Left ventricle myocardium inferior (tissue), 1 donor: ENCODE measurements around the gene NCKAP5. TPM values are rescaled to one million over a fixed set of nuclear protein-coding genes. Genes with fewer than 3 reads are reported as not detected.

Source experiments
- DNase-seq: peaks from one replicate; pipeline ENCODE4 v3.0.0-alpha.2; 2020
- H3K27ac ChIP-seq: fragments of 200-600 bp; replicated peaks from 2 replicates; pipeline ENCODE4 v1.8.0; 2021
- H3K27me3 ChIP-seq: fragments of 200-600 bp; 2 replicates; pipeline ENCODE4 v1.8.0; 2021; ENCODE audit warnings: low read depth
- H3K36me3 ChIP-seq: fragments of 200-600 bp; 2 replicates; pipeline ENCODE4 v1.8.0; 2021
- H3K4me1 ChIP-seq: fragments of 200-600 bp; 2 replicates; pipeline ENCODE4 v1.8.0; 2021
- H3K4me3 ChIP-seq: fragments of 200-600 bp; 2 replicates; pipeline ENCODE4 v1.8.0; 2021; ENCODE audit warnings: mild to moderate bottlenecking, moderate library complexity
- H3K9me3 ChIP-seq: fragments of 200-600 bp; replicated peaks from 2 replicates; pipeline ENCODE4 v1.8.0; 2021
- CTCF ChIP-seq: fragments of 200-600 bp; IDR thresholded peaks from 2 replicates; pipeline ENCODE4 v1.8.0; 2021; ENCODE audit warnings: antibody characterized with exemption, mild to moderate bottlenecking, borderline replicate concordance
- intact Hi-C: fragments of 100-400 bp; cut with micrococcal nuclease; formaldehyde crosslinking; loops from one replicate; pipeline ENCODE4 v1.11.0; 2022
- total RNA-seq: library from RNA; stranded (reverse); fragmentation: NEBNext Ultra II Directional; extraction: Animal tissue kit (Norgen Biotek cat#: 25700); gene quantifications from one replicate; pipeline ENCODE4 v1.2.1, GENCODE V29; 2021
- donor health status: DM: no; HTN: yes; CAD: no; lungs with severe emphysema.

Gene NCKAP5
- total RNA-seq, 1 donor from 2014 or later, result 6.0 TPM

- Histone ChIP-seq H3K36me3 (peaks cover 5% of the 10 kb centered on the region), H3K4me1 (no peaks in the 10 kb centered on the region), H3K27me3 (no peaks in the 10 kb centered on the region), H3K4me3 (no peak overlapping the region), H3K9me3 (no peaks in the 10 kb centered on the region), H3K27ac (no peak overlapping the region)
- TF ChIP-seq CTCF, result no peak
- no peak for DNase-seq
- intact Hi-C loops, result no loop called here
These were observed 838.7 kb downstream of the NCKAP5 start for GRCh38 chr2:132729522-132729921.

- Histone ChIP-seq H3K4me3 (no peak overlapping the region), H3K36me3 (peaks cover 5% of the 10 kb centered on the region), H3K9me3 (no peaks in the 10 kb centered on the region), H3K4me1 (no peaks in the 10 kb centered on the region), H3K27me3 (no peaks in the 10 kb centered on the region), H3K27ac (no peak overlapping the region)
- no peak for DNase-seq
- intact Hi-C loops, result no loop called here
- no peak for TF ChIP-seq CTCF
These were observed 842.1 kb downstream of the NCKAP5 start for GRCh38 chr2:132726155-132726554.

- intact Hi-C loops, result no loop called here
- TF ChIP-seq CTCF, result no peak
- Histone ChIP-seq H3K36me3 (peaks cover 5% of the 10 kb centered on the region), H3K27me3 (no peaks in the 10 kb centered on the region), H3K27ac (no peak overlapping the region), H3K4me1 (no peaks in the 10 kb centered on the region), H3K9me3 (no peaks in the 10 kb centered on the region), H3K4me3 (no peak overlapping the region)
- no peak for DNase-seq
These were observed 842.5 kb downstream of the NCKAP5 start for GRCh38 chr2:132725748-132726147.

- intact Hi-C loops, result no loop called here
- no peak overlapping the region for H3K4me3 ChIP-seq
These were observed 843.1 kb downstream of the NCKAP5 start for GRCh38 chr2:132725148-132725547.

GRCh38 chr2:132721938-132722337, 846.3 kb downstream of the NCKAP5 start:
- Histone ChIP-seq H3K9me3 (no peaks in the 10 kb centered on the region), H3K4me3 (no peak overlapping the region), H3K27me3 (no peaks in the 10 kb centered on the region), H3K36me3 (no peaks in the 10 kb centered on the region), H3K4me1 (no peaks in the 10 kb centered on the region), H3K27ac (no peak overlapping the region)
- no peak for DNase-seq
- no peak for TF ChIP-seq CTCF
- intact Hi-C loops, result no loop called here

More at GRCh38 chr2:132725148-132725547, 843.1 kb downstream of the NCKAP5 start:
- H3K27ac ChIP-seq, result no peak overlapping the region
- no peaks in the 10 kb centered on the region for H3K4me1 ChIP-seq
- no peaks in the 10 kb centered on the region for H3K27me3 ChIP-seq
- TF ChIP-seq CTCF, result no peak
- H3K9me3 ChIP-seq, result no peaks in the 10 kb centered on the region
- no peaks in the 10 kb centered on the region for H3K36me3 ChIP-seq
- no peak for DNase-seq

- Histone ChIP-seq H3K36me3 (no peaks in the 10 kb centered on the region), H3K9me3 (no peaks in the 10 kb centered on the region), H3K4me3 (no peak overlapping the region), H3K27me3 (no peaks in the 10 kb centered on the region), H3K27ac (no peak overlapping the region), H3K4me1 (no peaks in the 10 kb centered on the region)
- intact Hi-C loops, result no loop called here
- no peak for DNase-seq
- TF ChIP-seq CTCF, result no peak
These were observed 847.9 kb downstream of the NCKAP5 start for GRCh38 chr2:132720393-132720792.
